GM21447 (cell line): ENCODE measurements around the gene AFF4.

ENCODE experiments used
- ATAC-seq: cut with Tn5 transposase; IDR thresholded peaks from one replicate; pipeline ENCODE4 v1.9.1; 2021; ENCODE audit not compliant: unreplicated experiment

Gene AFF4

GRCh38 chr5:132830436-132831094, 132.9 kb downstream of the AFF4 start, which contains the start of gene SHROOM1:
TSS of gene SHROOM1 (minus strand) at chr5:132830647. CDS start at chr5:132826140, 4,507 bp downstream.
- peak; percentile 64 for ATAC-seq

GRCh38 chr5:132829742-132830435, 133.5 kb downstream of the AFF4 start:
- ATAC-seq = peak; percentile 82

GRCh38 chr5:132828846-132829494, 134.5 kb downstream of the AFF4 start:
- no peak for ATAC-seq

- no peak for ATAC-seq
Observed at GRCh38 chr5:132827943-132828673, 135.3 kb downstream of the AFF4 start.

GRCh38 chr5:132826424-132827082, 136.9 kb downstream of the AFF4 start:
- ATAC-seq = no peak

- no peak for ATAC-seq
Observed at GRCh38 chr5:132825834-132826391, 137.5 kb downstream of the AFF4 start.
